Activated naive CD8-positive, alpha-beta T cell treated with anti-CD3 and anti-CD28 coated beads, Interleukin-2, amount 50 U/mL, for 24 hours (primary cell): ENCODE measurements around the gene CEP128.

Experiments
- ATAC-seq: fragments of 150-1000 bp; cut with Tn5 transposase; one replicate; pipeline ENCODE4 v1.10.0; 2021
- DNase-seq: peaks from one replicate; pipeline ENCODE4 v3.0.0; 2021
- H3K27ac Mint-ChIP-seq: one replicate; pipeline ENCODE4 v1.8.0; 2021; ENCODE audit warnings: mild to moderate bottlenecking, mixed read lengths
- H3K27me3 Mint-ChIP-seq: one replicate; pipeline ENCODE4 v1.8.0; 2021; ENCODE audit warnings: mixed read lengths
- H3K36me3 Mint-ChIP-seq: one replicate; pipeline ENCODE4 v1.8.0; 2021; ENCODE audit warnings: low read depth, mixed read lengths
- H3K4me1 Mint-ChIP-seq: one replicate; pipeline ENCODE4 v1.8.0; 2021; ENCODE audit warnings: mixed read lengths
- H3K4me3 Mint-ChIP-seq: one replicate; pipeline ENCODE4 v1.8.0; 2021; ENCODE audit warnings: mild to moderate bottlenecking, moderate library complexity, mixed read lengths
- H3K9me3 Mint-ChIP-seq: one replicate; pipeline ENCODE4 v1.8.0; 2021; ENCODE audit warnings: mixed read lengths

The CEP128 gene

GRCh38 chr14:80455031-80455430 lies 486.5 kb downstream of the CEP128 start:
- H3K4me3 Mint-ChIP-seq = no peak overlapping the region
- no peaks in the 10 kb centered on the region for H3K4me1 Mint-ChIP-seq
- H3K27me3 Mint-ChIP-seq = no peaks in the 10 kb centered on the region
- H3K9me3 Mint-ChIP-seq = peaks cover 19% of the 10 kb centered on the region
- ATAC-seq (no peak), DNase-seq (no peak)
- H3K27ac Mint-ChIP-seq = no peak overlapping the region
- H3K36me3 Mint-ChIP-seq = no peaks in the 10 kb centered on the region

GRCh38 chr14:80448267-80448666 lies 493.3 kb downstream of the CEP128 start:
- Mint-ChIP-seq H3K27ac (no peak overlapping the region), H3K27me3 (no peaks in the 10 kb centered on the region), H3K4me3 (no peak overlapping the region), H3K4me1 (no peaks in the 10 kb centered on the region), H3K9me3 (peaks cover 20% of the 10 kb centered on the region), H3K36me3 (no peaks in the 10 kb centered on the region)
- ATAC-seq (no peak), DNase-seq (no peak)

- no peak overlapping the region for H3K27ac Mint-ChIP-seq
- H3K4me1 Mint-ChIP-seq = no peaks in the 10 kb centered on the region
- DNase-seq (no peak), ATAC-seq (no peak)
- H3K27me3 Mint-ChIP-seq = no peaks in the 10 kb centered on the region
- H3K9me3 Mint-ChIP-seq = peaks cover 15% of the 10 kb centered on the region
- H3K36me3 Mint-ChIP-seq = no peaks in the 10 kb centered on the region
- no peak overlapping the region for H3K4me3 Mint-ChIP-seq
Measured at GRCh38 chr14:80447392-80447791, 494.1 kb downstream of the CEP128 start.
